Pancreas (tissue), 10 donors: ENCODE data around the gene CLSTN2. TPM values are rescaled to one million over a fixed set of nuclear protein-coding genes. Genes with fewer than 3 reads are reported as not detected.

ENCODE experiments used
- ATAC-seq, 4 donors: fragments of 200-7000 bp; cut with Tn5 transposase; one replicate each; pipeline versions ENCODE4 v1.8.0 to v1.9.1; 2020; ENCODE audit warnings: mild to moderate bottlenecking in 4 of 4, moderate library complexity in 4 of 4
- DNase-seq, 6 donors: peaks; one replicate each; pipeline ENCODE4 v3.0.0-alpha.2; 2020
- FAIRE-seq: peaks from 2 replicates; lab custom pipeline; 2012; peaks lifted over from hg19 to GRCh38; lab: Jason Lieb, UNC
- H3K27ac ChIP-seq, 4 donors: fragments of 200-600 bp; sonication (generic); 1 replicate in 3 of 4; 2 replicates in 1 of 4; pipeline versions ENCODE4 v1.5.0 to v1.8.0; 2020
- H3K27me3 ChIP-seq, 4 donors: fragments of 200-600 bp; one replicate each; pipeline ENCODE4 v1.8.0; 2021
- H3K36me3 ChIP-seq, 3 donors: fragments of 200-600 bp; sonication (generic) in 1 of 3; one replicate each; pipeline versions ENCODE4 v1.5.0 to v1.8.0; 2020 to 2021
- H3K4me1 ChIP-seq, 3 donors: fragments of 200-600 bp; one replicate each; pipeline ENCODE4 v1.8.0; 2021
- H3K4me3 ChIP-seq, 4 donors: fragments of 200-600 bp; sonication (generic) in 2 of 4; one replicate each; pipeline versions ENCODE4 v1.5.0 to v1.8.0; 2020 to 2021
- H3K9me3 ChIP-seq, 4 donors: fragments of 200-600 bp; one replicate each; pipeline ENCODE4 v1.8.0; 2021
- CTCF ChIP-seq, 4 donors: fragments of 200-600 bp; sonication (generic) in 3 of 4; IDR thresholded peaks; one replicate each; pipeline versions ENCODE4 v1.5.0 to v1.8.0; 2021; ENCODE audit warnings: antibody characterized with exemption in 4 of 4
- WGBS, 2 donors: extraction: QIAGEN DNeasy Blood & Tissue Kit; methylation state at CpG; one replicate each; pipeline ENCODE4 v1.1.7; 2013; 5-methylcytosine and 5-hydroxymethylcytosine counted together
- intact Hi-C, 3 donors: fragments of 100-400 bp; cut with DNase I; formaldehyde crosslinking; loops; one replicate each; pipeline versions ENCODE4 v1.11.1 to v1.14.2; 2022
- polyA plus RNA-seq, 2 donors: library from polyadenylated mRNA; stranded (reverse); fragments of 200-250 nt; gene quantifications; one replicate each; pipeline ENCODE4 v1.2.3, GENCODE V29; 2013
- total RNA-seq, 6 donors: library from RNA; stranded (reverse); fragmentation: NEBNext Ultra II Directional in 4 of 6; extraction: Animal tissue kit (Norgen Biotek cat#: 25700) in 4 of 6; gene quantifications; one replicate each; pipeline versions ENCODE4 v1.2.1 to v1.2.4, GENCODE V29; 2021 to 2023
- donor health status: healthy with polysubstance abuse.
- donor health status: DM: no; HTN: no; CAD: no; lungs with moderate emphysema.
- donor health status: DM: no; HTN: no; CAD: no.
- donor health status: control.
- donor health status: control.
- donor health status: Bipolar disorder and iron deficiency.
- donor health status: DM: yes; HTN: yes; CAD: no.
- donor health status: DM: no; HTN: no; CAD: no.
- donor health status: DM: no; HTN: no; CAD: no.
- donor health status: DM: yes; HTN: yes; CAD: no.

The CLSTN2 gene
- total and polyA plus RNA-seq, 8 donors = 0.65 to 9.3 (median 2.9) TPM

- H3K27me3 ChIP-seq = peaks cover 0 to 5% (median 0%) of the 10 kb centered on the region in 4 donors
- no peaks in the 10 kb centered on the region for H3K36me3 ChIP-seq
- intact Hi-C loops = no loop called here
- H3K4me1 ChIP-seq = peaks cover 0 to 13% (median 7%) of the 10 kb centered on the region in 3 donors
- ATAC-seq = no peak
- WGBS, 2 donors = 91 to 98% methylated on average over 2 of the region's 2 CpGs
- H3K9me3 ChIP-seq = no peaks in the 10 kb centered on the region
- H3K27ac ChIP-seq = no peak overlapping the region
- no peak for TF ChIP-seq CTCF (IDR thresholded peaks at IDR 0.05)
- no peak for DNase-seq
- no peak for FAIRE-seq
- H3K4me3 ChIP-seq = no peak overlapping the region
Observed at GRCh38 chr3:140446734-140447133, 511.7 kb downstream of the CLSTN2 start.

GRCh38 chr3:140447136-140447535 lies 512.2 kb downstream of the CLSTN2 start:
- ATAC-seq (no peak), DNase-seq (peak in 1 of 6 donors; percentile 10), FAIRE-seq (no peak)
- TF ChIP-seq CTCF (IDR thresholded peaks at IDR 0.05) = no peak
- H3K27ac ChIP-seq = no peak overlapping the region
- peaks cover 0 to 13% (median 7%) of the 10 kb centered on the region in 3 donors for H3K4me1 ChIP-seq
- H3K27me3 ChIP-seq = peaks cover 0 to 5% (median 0%) of the 10 kb centered on the region in 4 donors
- no peak overlapping the region for H3K4me3 ChIP-seq
- no peaks in the 10 kb centered on the region for H3K9me3 ChIP-seq
- intact Hi-C loops = no loop called here
- 64 to 72% methylated on average over 6 of the region's 6 CpGs for WGBS, 2 donors
- no peaks in the 10 kb centered on the region for H3K36me3 ChIP-seq

- peaks cover 0 to 5% (median 0%) of the 10 kb centered on the region in 4 donors for H3K27me3 ChIP-seq
- H3K9me3 ChIP-seq = no peaks in the 10 kb centered on the region
- ATAC-seq (no peak), FAIRE-seq (no peak), DNase-seq (no peak)
- no peak overlapping the region for H3K27ac ChIP-seq
- no peak overlapping the region for H3K4me3 ChIP-seq
- H3K36me3 ChIP-seq = no peaks in the 10 kb centered on the region
- 85 to 91% methylated on average over 3 of the region's 3 CpGs for WGBS, 2 donors
- TF ChIP-seq CTCF (IDR thresholded peaks at IDR 0.05) = no peak
- peaks cover 0 to 13% (median 7%) of the 10 kb centered on the region in 3 donors for H3K4me1 ChIP-seq
- intact Hi-C loops = no loop called here
Observed at GRCh38 chr3:140448001-140448400, 513.0 kb downstream of the CLSTN2 start.

- peak; percentile 94 to 97 (median 97) for ATAC-seq
- intact Hi-C loops = no loop called here
Observed at GRCh38 chr3:140449413-140450256, 514.6 kb downstream of the CLSTN2 start.

More at GRCh38 chr3:140449413-140450256, 514.6 kb downstream of the CLSTN2 start:
- no peak overlapping the region for H3K4me3 ChIP-seq
- no peak for FAIRE-seq
- peak in 3 of 6 donors; percentile 33 to 41 (median 37) for DNase-seq
- H3K27ac ChIP-seq = peak overlapping the region in 2 of 4 donors; percentile 21 to 29
- no peaks in the 10 kb centered on the region for H3K36me3 ChIP-seq
- 31 to 32% methylated on average over 5 of the region's 5 CpGs for WGBS, 2 donors
- TF ChIP-seq CTCF (IDR thresholded peaks at IDR 0.05) = no peak
- no peaks in the 10 kb centered on the region for H3K9me3 ChIP-seq
- H3K27me3 ChIP-seq = peaks cover 0 to 5% (median 0%) of the 10 kb centered on the region in 4 donors
- H3K4me1 ChIP-seq = peaks cover 0 to 13% (median 7%) of the 10 kb centered on the region in 3 donors
